ENCODE measurements around the gene GJD4.

The GJD4 gene

GRCh38 chr10:35642793-35643114, 37.6 kb downstream of the GJD4 start:
- DNase-seq (ENCODE audit: low read depth): no peak
- no peak overlapping the region; the same call in 1 of the 2 replicates for H3K4me3 ChIP-seq (ENCODE audit: low read depth, low read length)
- TF ChIP-seq, protein P1, sequence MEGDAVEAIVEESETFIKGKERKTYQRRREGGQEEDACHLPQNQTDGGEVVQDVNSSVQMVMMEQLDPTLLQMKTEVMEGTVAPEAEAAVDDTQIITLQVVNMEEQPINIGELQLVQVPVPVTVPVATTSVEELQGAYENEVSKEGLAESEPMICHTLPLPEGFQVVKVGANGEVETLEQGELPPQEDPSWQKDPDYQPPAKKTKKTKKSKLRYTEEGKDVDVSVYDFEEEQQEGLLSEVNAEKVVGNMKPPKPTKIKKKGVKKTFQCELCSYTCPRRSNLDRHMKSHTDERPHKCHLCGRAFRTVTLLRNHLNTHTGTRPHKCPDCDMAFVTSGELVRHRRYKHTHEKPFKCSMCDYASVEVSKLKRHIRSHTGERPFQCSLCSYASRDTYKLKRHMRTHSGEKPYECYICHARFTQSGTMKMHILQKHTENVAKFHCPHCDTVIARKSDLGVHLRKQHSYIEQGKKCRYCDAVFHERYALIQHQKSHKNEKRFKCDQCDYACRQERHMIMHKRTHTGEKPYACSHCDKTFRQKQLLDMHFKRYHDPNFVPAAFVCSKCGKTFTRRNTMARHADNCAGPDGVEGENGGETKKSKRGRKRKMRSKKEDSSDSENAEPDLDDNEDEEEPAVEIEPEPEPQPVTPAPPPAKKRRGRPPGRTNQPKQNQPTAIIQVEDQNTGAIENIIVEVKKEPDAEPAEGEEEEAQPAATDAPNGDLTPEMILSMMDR (IDR thresholded peaks at IDR 0.05; ENCODE audit: low read depth, low read length, missing control alignments): no peak

- TF ChIP-seq, protein P1 (IDR thresholded peaks at IDR 0.05; ENCODE audit: low read depth, low read length, missing control alignments): no peak
- no peak for DNase-seq (ENCODE audit: low read depth)
- peak overlapping the region; percentile 41 for H3K4me3 ChIP-seq (ENCODE audit: low read depth, low read length)
Measured at GRCh38 chr10:35643151-35644049, 38.3 kb downstream of the GJD4 start.

- TF ChIP-seq, protein P1 (IDR thresholded peaks at IDR 0.05; ENCODE audit: low read depth, low read length, missing control alignments): no peak
- no peak for DNase-seq (ENCODE audit: low read depth)
- H3K4me3 ChIP-seq (ENCODE audit: low read depth, low read length): no peak overlapping the region
Measured at GRCh38 chr10:35644050-35644950, 39.2 kb downstream of the GJD4 start.

- H3K4me3 ChIP-seq (ENCODE audit: low read depth, low read length): no peak overlapping the region
- TF ChIP-seq, protein P1 (IDR thresholded peaks at IDR 0.05; ENCODE audit: low read depth, low read length, missing control alignments): no peak
- no peak for DNase-seq (ENCODE audit: low read depth)
Measured at GRCh38 chr10:35650894-35651293, 45.8 kb downstream of the GJD4 start.

- TF ChIP-seq, protein P1 (IDR thresholded peaks at IDR 0.05; ENCODE audit: low read depth, low read length, missing control alignments): no peak
- no peak for DNase-seq (ENCODE audit: low read depth)
- H3K4me3 ChIP-seq (ENCODE audit: low read depth, low read length): no peak overlapping the region
Measured at GRCh38 chr10:35652824-35653223, 47.7 kb downstream of the GJD4 start.

GRCh38 chr10:35657621-35658020, 52.5 kb downstream of the GJD4 start:
- DNase-seq (ENCODE audit: low read depth): no peak
- no peak overlapping the region for H3K4me3 ChIP-seq (ENCODE audit: low read depth, low read length)
- TF ChIP-seq, protein P1 (IDR thresholded peaks at IDR 0.05; ENCODE audit: low read depth, low read length, missing control alignments): no peak

All from GM12864 (cell line).